Activated CD8-positive, alpha-beta T cell treated with anti-CD3 and anti-CD28 coated beads for 36 hours (primary cell): Measurements from ENCODE around the gene ALDH1A3. TPM values are rescaled to one million over a fixed set of nuclear protein-coding genes. Genes with fewer than 3 reads are reported as not detected.

Experiments used
- ATAC-seq: fragments of 200-7000 bp; cut with Tn5 transposase; one replicate; pipeline ENCODE4 v1.10.0; 2021; ENCODE audit warnings: mild to moderate bottlenecking, moderate library complexity
- CTCF ChIA-PET: fragments of 350-600 bp; sonication (Branson Sonifier 250); formaldehyde crosslinking; loops from one replicate; lab custom pipeline; 2021; ENCODE audit warnings: antibody characterized with exemption; lab: Charles Lee
- POLR2A ChIA-PET: fragments of 350-600 bp; sonication (Branson Sonifier 250); formaldehyde crosslinking; loops from one replicate; lab custom pipeline; 2021; ENCODE audit warnings: antibody characterized with exemption; lab: Charles Lee
- DNase-seq: peaks from one replicate; pipeline ENCODE4 v3.0.0-alpha.2; 2020
- H3K27ac Mint-ChIP-seq: one replicate; pipeline ENCODE4 v1.8.0; 2021; ENCODE audit warnings: mild to moderate bottlenecking, mixed read lengths
- H3K27me3 Mint-ChIP-seq: one replicate; pipeline ENCODE4 v1.8.0; 2021; ENCODE audit warnings: mixed read lengths
- H3K36me3 Mint-ChIP-seq: one replicate; pipeline ENCODE4 v1.8.0; 2021; ENCODE audit warnings: low read depth, mixed read lengths
- H3K4me1 Mint-ChIP-seq: one replicate; pipeline ENCODE4 v1.8.0; 2021; ENCODE audit warnings: low read depth, mixed read lengths
- H3K4me3 Mint-ChIP-seq: one replicate; pipeline ENCODE4 v1.8.0; 2021; ENCODE audit warnings: mild to moderate bottlenecking, moderate library complexity, mixed read lengths
- H3K9me3 Mint-ChIP-seq: one replicate; pipeline ENCODE4 v1.8.0; 2021; ENCODE audit warnings: mixed read lengths
- intact Hi-C: fragments of 100-400 bp; cut with micrococcal nuclease; formaldehyde crosslinking; loops from one replicate; pipeline ENCODE4 v1.10.0; 2022
- total RNA-seq, 2 experiments: library from RNA; stranded (reverse); gene quantifications; one replicate each; pipeline ENCODE4 v1.2.3, GENCODE V29; 2021
- TF ChIP-seq, protein P1 (sequence below): fragments of 200-600 bp; IDR thresholded peaks from one replicate; pipeline ENCODE4 v1.8.0; 2022; ENCODE audit warnings: antibody characterized with exemption, mild to moderate bottlenecking

Gene ALDH1A3
- total RNA-seq, 2 experiments from 2014 or later = not detected

DNA sequence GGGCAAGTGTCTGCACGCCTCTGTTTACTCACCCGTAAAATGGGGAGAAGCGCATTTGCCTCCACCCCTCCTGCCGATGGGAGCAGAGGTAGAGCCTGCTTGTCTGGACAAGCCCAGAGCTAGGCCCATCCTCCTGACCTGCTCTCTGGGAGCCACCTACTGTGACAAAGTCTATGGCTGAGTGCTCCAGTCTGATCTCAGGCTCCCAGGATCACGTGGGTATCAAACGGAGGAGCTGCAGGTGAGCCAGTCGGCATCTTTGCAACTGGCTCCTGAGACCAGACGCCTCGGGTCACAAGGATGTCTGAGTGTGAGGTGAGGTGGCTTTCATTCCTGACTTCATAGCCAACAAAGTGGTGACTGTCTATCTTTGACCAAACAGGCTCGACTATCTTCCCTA is 2.1 kb upstream of the ALDH1A3 start:
- no peak overlapping the region for H3K4me3 Mint-ChIP-seq
- H3K36me3 Mint-ChIP-seq = no peaks in the 10 kb centered on the region
- POLR2A ChIA-PET = interaction anchor here (0.8 kb wide), 1 partner anchor 53 kb away, joined by 3 read pairs; no protein-coding TSS in a partner anchor
- no peak overlapping the region for H3K27ac Mint-ChIP-seq
- TF ChIP-seq, protein P1, sequence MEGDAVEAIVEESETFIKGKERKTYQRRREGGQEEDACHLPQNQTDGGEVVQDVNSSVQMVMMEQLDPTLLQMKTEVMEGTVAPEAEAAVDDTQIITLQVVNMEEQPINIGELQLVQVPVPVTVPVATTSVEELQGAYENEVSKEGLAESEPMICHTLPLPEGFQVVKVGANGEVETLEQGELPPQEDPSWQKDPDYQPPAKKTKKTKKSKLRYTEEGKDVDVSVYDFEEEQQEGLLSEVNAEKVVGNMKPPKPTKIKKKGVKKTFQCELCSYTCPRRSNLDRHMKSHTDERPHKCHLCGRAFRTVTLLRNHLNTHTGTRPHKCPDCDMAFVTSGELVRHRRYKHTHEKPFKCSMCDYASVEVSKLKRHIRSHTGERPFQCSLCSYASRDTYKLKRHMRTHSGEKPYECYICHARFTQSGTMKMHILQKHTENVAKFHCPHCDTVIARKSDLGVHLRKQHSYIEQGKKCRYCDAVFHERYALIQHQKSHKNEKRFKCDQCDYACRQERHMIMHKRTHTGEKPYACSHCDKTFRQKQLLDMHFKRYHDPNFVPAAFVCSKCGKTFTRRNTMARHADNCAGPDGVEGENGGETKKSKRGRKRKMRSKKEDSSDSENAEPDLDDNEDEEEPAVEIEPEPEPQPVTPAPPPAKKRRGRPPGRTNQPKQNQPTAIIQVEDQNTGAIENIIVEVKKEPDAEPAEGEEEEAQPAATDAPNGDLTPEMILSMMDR = no peak
- H3K9me3 Mint-ChIP-seq = no peaks in the 10 kb centered on the region
- peaks cover 52% of the 10 kb centered on the region for H3K27me3 Mint-ChIP-seq
- H3K4me1 Mint-ChIP-seq = no peaks in the 10 kb centered on the region
- intact Hi-C loops = no loop called here
- CTCF ChIA-PET = interaction anchor here (0.9 to 1.4 kb wide), 3 partner anchors 10 to 527 kb away, joined by 3 read pairs; no protein-coding TSS in a partner anchor
- DNase-seq (no peak), ATAC-seq (no peak)

DNA sequence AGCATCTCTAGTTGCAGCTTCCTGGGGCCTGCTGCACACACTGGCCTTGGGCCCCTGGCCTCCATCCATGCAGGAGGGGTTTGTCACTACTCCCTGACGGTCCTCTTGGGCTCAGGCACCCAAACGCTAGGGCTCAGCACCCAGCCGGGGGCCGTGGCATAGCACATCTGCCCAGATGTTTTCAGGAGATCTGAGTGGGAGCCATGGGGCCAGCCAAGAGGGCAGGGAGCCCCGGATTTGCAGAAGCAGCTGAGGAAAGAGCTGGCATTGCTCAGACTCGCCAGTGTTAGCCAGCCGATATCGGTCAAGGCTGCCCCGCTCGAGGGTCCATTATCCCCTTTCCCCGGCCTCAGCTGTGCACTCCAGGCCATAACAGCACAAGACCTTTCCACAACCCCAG is 1.5 kb upstream of the ALDH1A3 start:
- no peak overlapping the region for H3K27ac Mint-ChIP-seq
- ATAC-seq = no peak
- peaks cover 56% of the 10 kb centered on the region for H3K27me3 Mint-ChIP-seq
- no peak for DNase-seq
- intact Hi-C loops = no loop called here
- no peak overlapping the region for H3K4me3 Mint-ChIP-seq
- no peaks in the 10 kb centered on the region for H3K4me1 Mint-ChIP-seq
- TF ChIP-seq, protein P1 = no peak
- ChIA-PET POLR2A (interaction anchor here (0.8 kb wide), 1 partner anchor 52 kb away, joined by 3 read pairs; no protein-coding TSS in a partner anchor), CTCF (interaction anchor here (0.9 to 1.4 kb wide), 4 partner anchors 11 to 528 kb away, joined by 3 read pairs; no protein-coding TSS in a partner anchor)
- no peaks in the 10 kb centered on the region for H3K9me3 Mint-ChIP-seq
- H3K36me3 Mint-ChIP-seq = no peaks in the 10 kb centered on the region

DNA sequence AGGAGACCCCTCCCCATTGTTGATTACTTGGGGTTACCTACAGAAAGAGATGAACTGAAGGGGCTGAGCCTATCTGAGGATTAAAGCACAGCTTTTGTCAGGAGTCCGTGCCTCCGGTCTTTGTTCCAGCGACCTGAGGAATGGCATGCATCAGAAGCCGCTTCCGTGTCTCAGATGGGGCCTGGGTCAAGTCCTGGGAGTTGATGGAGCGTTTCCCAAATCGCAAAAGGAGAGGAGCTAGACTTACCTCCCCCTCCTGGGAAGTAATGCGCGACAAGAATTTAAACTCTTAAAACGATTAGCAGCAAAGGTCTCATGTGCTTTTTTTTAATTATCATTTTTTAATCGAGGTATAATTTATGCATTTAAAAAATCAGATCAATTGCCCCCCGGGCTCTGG is 983 bp upstream of the ALDH1A3 start:
- ChIA-PET CTCF (interaction anchor here (1.0 to 1.1 kb wide), 2 partner anchors 39 kb away, joined by 3 read pairs; no protein-coding TSS in a partner anchor), POLR2A (interaction anchor here (0.8 kb wide), 1 partner anchor 52 kb away, joined by 3 read pairs; no protein-coding TSS in a partner anchor)
- Mint-ChIP-seq H3K27ac (no peak overlapping the region), H3K4me3 (peak overlapping the region; percentile 58), H3K9me3 (no peaks in the 10 kb centered on the region), H3K4me1 (no peaks in the 10 kb centered on the region), H3K36me3 (no peaks in the 10 kb centered on the region), H3K27me3 (peaks cover 60% of the 10 kb centered on the region)
- ATAC-seq = no peak
- TF ChIP-seq, protein P1 = no peak
- DNase-seq = no peak
- intact Hi-C loops = no loop called here

DNA sequence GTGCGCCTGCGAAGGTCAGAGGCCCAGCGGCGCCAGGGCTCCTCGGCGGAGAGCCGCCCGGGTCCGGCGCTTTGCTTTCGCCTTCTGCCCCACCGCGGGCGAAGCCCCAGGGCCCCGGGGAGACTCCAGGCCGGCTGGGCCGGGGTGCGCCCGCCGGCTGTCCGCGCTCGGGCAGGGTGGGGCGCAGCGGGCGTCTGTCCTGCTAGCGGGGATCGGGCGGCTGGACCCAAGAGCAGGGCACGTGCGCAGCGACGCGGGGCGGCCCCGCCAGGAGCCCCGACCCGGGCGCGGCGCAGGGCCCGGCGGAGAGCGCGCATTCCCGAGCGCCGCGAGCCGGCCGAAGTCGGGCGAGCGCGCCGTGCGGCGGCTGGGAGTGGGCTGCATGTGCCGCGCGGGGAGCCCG is 569 bp upstream of the ALDH1A3 start:
- ChIA-PET CTCF (no interaction called here), POLR2A (no interaction called here)
- Mint-ChIP-seq H3K4me3 (no peak overlapping the region), H3K36me3 (no peaks in the 10 kb centered on the region), H3K27me3 (peaks cover 64% of the 10 kb centered on the region), H3K27ac (no peak overlapping the region), H3K9me3 (no peaks in the 10 kb centered on the region), H3K4me1 (no peaks in the 10 kb centered on the region)
- intact Hi-C loops = no loop called here
- DNase-seq (no peak), ATAC-seq (no peak)
- TF ChIP-seq, protein P1 = no peak

DNA sequence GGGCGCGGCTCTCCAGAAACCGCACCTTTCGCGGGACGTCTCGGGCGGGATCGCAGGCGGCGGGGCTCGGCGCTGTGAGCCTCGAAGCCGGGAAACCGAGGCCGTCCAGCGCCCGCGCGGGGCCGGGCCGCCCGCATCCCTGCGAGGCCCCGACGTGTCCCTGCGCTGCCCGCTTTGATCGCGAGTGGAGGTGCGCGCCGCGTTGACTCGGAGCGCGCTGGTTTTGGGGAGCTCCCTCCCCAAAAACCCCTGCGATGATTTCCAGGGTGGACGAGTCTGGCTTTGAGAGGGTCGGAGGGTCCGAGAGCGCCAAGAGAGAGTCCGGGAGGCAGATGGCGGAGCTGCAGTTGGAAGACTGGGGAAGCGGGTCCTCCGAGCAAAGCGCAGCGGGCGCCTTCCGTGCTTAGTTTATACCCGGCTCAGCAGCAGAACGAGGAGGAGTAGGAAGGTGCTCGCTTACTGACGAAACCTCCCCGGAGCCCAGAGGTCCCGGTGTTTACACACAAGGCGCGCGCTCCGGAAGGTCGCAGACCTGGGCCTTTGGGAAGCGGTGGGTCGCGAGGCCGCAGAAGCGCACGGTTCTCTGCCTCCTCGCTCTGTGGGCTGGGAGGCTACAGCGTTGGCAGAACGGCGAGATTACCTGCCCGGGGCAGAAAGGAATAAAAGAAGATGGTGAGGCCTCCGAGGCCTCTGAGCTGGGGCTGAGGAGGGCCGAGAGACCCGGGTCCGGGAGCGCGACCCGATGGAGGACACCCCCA is 687 bp downstream of the ALDH1A3 start:
- Mint-ChIP-seq H3K4me3 (peak overlapping the region; percentile 27), H3K27me3 (peaks cover 69% of the 10 kb centered on the region), H3K4me1 (no peaks in the 10 kb centered on the region), H3K36me3 (no peaks in the 10 kb centered on the region), H3K9me3 (no peaks in the 10 kb centered on the region), H3K27ac (no peak overlapping the region)
- no peak for DNase-seq
- ChIA-PET CTCF (interaction anchor here (1.2 to 1.4 kb wide), 2 partner anchors 8 to 11 kb away, joined by 3 to 5 read pairs; no protein-coding TSS in a partner anchor), POLR2A (no interaction called here)
- TF ChIP-seq, protein P1 = no peak
- intact Hi-C loops = no loop called here
- ATAC-seq = no peak
